ENCODE measurements around the gene KRT81. TPM values are rescaled to one million over a fixed set of nuclear protein-coding genes. Genes with fewer than 3 reads are reported as not detected.

The KRT81 gene
- total and polyA plus RNA-seq, 10 donors = 0.05 to 0.37 TPM; not detected in 8

GRCh38 chr12:52277486-52278245 lies 13.7 kb downstream of the KRT81 start:
- H3K9me3 ChIP-seq = no peaks in the 10 kb centered on the region
- no peak overlapping the region for H3K27ac ChIP-seq
- TF ChIP-seq, protein P1, sequence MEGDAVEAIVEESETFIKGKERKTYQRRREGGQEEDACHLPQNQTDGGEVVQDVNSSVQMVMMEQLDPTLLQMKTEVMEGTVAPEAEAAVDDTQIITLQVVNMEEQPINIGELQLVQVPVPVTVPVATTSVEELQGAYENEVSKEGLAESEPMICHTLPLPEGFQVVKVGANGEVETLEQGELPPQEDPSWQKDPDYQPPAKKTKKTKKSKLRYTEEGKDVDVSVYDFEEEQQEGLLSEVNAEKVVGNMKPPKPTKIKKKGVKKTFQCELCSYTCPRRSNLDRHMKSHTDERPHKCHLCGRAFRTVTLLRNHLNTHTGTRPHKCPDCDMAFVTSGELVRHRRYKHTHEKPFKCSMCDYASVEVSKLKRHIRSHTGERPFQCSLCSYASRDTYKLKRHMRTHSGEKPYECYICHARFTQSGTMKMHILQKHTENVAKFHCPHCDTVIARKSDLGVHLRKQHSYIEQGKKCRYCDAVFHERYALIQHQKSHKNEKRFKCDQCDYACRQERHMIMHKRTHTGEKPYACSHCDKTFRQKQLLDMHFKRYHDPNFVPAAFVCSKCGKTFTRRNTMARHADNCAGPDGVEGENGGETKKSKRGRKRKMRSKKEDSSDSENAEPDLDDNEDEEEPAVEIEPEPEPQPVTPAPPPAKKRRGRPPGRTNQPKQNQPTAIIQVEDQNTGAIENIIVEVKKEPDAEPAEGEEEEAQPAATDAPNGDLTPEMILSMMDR (IDR thresholded peaks at IDR 0.05 in 8 of 11, conservative IDR thresholded peaks at IDR 0.05 in 3 of 11) = no peak
- no peak for TF ChIP-seq POLR2A (IDR thresholded peaks at IDR 0.05)
- TF ChIP-seq POLR2AphosphoS5 (IDR thresholded peaks at IDR 0.05) = no peak
- intact Hi-C loops (cut with DNase I; ENCODE audit: low total_unique reads) = no loop called here
- H3K4me1 ChIP-seq = peaks cover 0 to 25% (median 9%) of the 10 kb centered on the region in 6 donors
- H3K27me3 ChIP-seq (replicated peaks in 1 of 7) = peaks cover 0 to 50% (median 4%) of the 10 kb centered on the region in 7 donors
- WGBS, 5 donors = 49 to 73% (median 63%) methylated on average over 9 of the region's 9 CpGs
- peak; percentile 67 for DNase-seq
- H3K4me3 ChIP-seq = no peak overlapping the region
- no peaks in the 10 kb centered on the region for H3K36me3 ChIP-seq

- Histone ChIP-seq H3K4me3 (no peak overlapping the region), H3K36me3 (no peaks in the 10 kb centered on the region), H3K27me3 (replicated peaks in 1 of 7) (peaks cover 0 to 55% (median 4%) of the 10 kb centered on the region in 7 donors), H3K27ac (no peak overlapping the region), H3K9me3 (no peaks in the 10 kb centered on the region), H3K4me1 (peaks cover 0 to 23% (median 9%) of the 10 kb centered on the region in 6 donors)
- peak; percentile 35 for DNase-seq
- WGBS, 5 donors = 73 to 94% (median 88%) methylated on average over 3 of the region's 3 CpGs
- TF ChIP-seq POLR2AphosphoS5 (IDR thresholded peaks at IDR 0.05) (no peak), POLR2A (IDR thresholded peaks at IDR 0.05) (no peak)
- TF ChIP-seq, protein P1 (IDR thresholded peaks at IDR 0.05 in 8 of 11, conservative IDR thresholded peaks at IDR 0.05 in 3 of 11) = no peak
- intact Hi-C loops (cut with DNase I; ENCODE audit: low total_unique reads) = no loop called here
Measured at GRCh38 chr12:52275686-52276085, 15.6 kb downstream of the KRT81 start.

- intact Hi-C loops (cut with DNase I; ENCODE audit: low total_unique reads) = no loop called here
- 68 to 82% (median 77%) methylated on average over 3 of the region's 3 CpGs for WGBS, 5 donors
- no peak within 1 kb of the TSS for H3K4me3 ChIP-seq
- peaks cover 0 to 62% (median 4%) of the 10 kb centered on the region in 7 donors for H3K27me3 ChIP-seq (replicated peaks in 1 of 7)
- no peaks in the 10 kb centered on the region for H3K9me3 ChIP-seq
- peaks cover 0 to 13% (median 9%) of the 10 kb centered on the region in 6 donors for H3K4me1 ChIP-seq
- no peak within 1 kb of the TSS for H3K27ac ChIP-seq
- TF ChIP-seq, protein P1 (IDR thresholded peaks at IDR 0.05 in 8 of 11, conservative IDR thresholded peaks at IDR 0.05 in 3 of 11) = no peak
- no peak for TF ChIP-seq POLR2AphosphoS5 (IDR thresholded peaks at IDR 0.05)
- no peak for TF ChIP-seq POLR2A (IDR thresholded peaks at IDR 0.05)
- no peaks in the 10 kb centered on the region for H3K36me3 ChIP-seq
- peak; percentile 25 for DNase-seq
Measured at GRCh38 chr12:52274521-52275120, 16.7 kb downstream of the KRT81 start, which contains the start of gene KRT86. Gene KRT86 (plus strand): TSS chr12:52274645. CDS start chr12:52301917, 27,272 bp downstream.

DNA sequence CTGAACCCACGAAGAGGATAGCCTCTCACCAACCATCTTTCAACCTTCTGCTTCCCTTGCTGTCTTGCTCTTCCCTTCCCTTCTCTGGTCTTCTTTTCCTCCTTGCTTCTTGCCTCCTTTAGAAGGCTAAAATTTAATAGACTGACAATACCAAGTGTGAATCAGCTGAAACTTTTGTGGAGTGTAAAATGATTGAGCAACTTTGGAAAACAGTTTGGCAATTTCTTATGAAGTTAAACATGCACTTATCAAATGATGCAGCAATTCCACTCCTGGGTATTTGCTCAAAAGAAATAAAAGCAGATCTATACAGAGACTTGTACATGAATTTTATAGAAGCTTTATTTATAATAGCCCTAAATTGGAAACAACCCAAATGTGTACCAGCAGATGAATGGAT lies 20.2 kb downstream of the KRT81 start:
- TF ChIP-seq, protein P1 (IDR thresholded peaks at IDR 0.05 in 8 of 11, conservative IDR thresholded peaks at IDR 0.05 in 3 of 11) = no peak
- TF ChIP-seq POLR2A (IDR thresholded peaks at IDR 0.05) = no peak
- no peak for TF ChIP-seq POLR2AphosphoS5 (IDR thresholded peaks at IDR 0.05)
- H3K27me3 ChIP-seq (replicated peaks in 1 of 7) = peaks cover 0 to 31% (median 0%) of the 10 kb centered on the region in 7 donors
- H3K36me3 ChIP-seq = no peaks in the 10 kb centered on the region
- no peak overlapping the region for H3K4me3 ChIP-seq
- H3K4me1 ChIP-seq = no peaks in the 10 kb centered on the region
- H3K27ac ChIP-seq = no peak overlapping the region
- no peaks in the 10 kb centered on the region for H3K9me3 ChIP-seq
- intact Hi-C loops (cut with DNase I; ENCODE audit: low total_unique reads) = no loop called here
- no peak for DNase-seq
- 67 to 95% (median 78%) methylated on average over 1 of the region's 1 CpG for WGBS, 5 donors

Measured in spleen (tissue), 11 donors.